ENCODE data around the gene HEBP1.

The HEBP1 gene

DNA sequence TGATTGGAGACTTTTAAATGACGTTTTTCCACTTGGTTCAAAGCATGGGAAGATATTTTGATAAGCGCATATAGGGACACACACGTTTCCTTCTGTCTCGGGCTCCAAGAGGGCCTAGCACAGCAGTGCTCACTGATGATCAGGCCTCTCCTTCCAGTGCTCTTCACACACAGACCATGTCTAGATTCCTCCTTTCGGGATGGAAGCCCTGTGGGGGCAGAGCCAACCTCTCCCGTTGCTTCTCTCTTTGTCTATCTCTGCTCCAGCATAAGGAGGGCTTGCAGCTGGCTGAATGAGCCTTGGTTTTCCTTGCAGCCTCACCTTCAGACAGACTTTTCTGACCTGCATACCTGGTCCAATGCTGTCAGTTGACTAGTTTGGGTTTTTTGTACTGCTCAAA lies 70.4 kb downstream of the HEBP1 start:
- no peaks in the 10 kb centered on the region for H3K36me3 ChIP-seq (ENCODE audit: control insufficient read depth, insufficient read depth, low read length)
- peaks cover 3% of the 10 kb centered on the region for H3K4me1 ChIP-seq
- H3K9me3 ChIP-seq (ENCODE audit: control insufficient read depth, low read length), result no peaks in the 10 kb centered on the region
- no peak overlapping the region for H2AFZ ChIP-seq
- H3K9ac ChIP-seq, result no peak overlapping the region
- H3K79me2 ChIP-seq, result no peaks in the 10 kb centered on the region
- TF ChIP-seq, protein P1, sequence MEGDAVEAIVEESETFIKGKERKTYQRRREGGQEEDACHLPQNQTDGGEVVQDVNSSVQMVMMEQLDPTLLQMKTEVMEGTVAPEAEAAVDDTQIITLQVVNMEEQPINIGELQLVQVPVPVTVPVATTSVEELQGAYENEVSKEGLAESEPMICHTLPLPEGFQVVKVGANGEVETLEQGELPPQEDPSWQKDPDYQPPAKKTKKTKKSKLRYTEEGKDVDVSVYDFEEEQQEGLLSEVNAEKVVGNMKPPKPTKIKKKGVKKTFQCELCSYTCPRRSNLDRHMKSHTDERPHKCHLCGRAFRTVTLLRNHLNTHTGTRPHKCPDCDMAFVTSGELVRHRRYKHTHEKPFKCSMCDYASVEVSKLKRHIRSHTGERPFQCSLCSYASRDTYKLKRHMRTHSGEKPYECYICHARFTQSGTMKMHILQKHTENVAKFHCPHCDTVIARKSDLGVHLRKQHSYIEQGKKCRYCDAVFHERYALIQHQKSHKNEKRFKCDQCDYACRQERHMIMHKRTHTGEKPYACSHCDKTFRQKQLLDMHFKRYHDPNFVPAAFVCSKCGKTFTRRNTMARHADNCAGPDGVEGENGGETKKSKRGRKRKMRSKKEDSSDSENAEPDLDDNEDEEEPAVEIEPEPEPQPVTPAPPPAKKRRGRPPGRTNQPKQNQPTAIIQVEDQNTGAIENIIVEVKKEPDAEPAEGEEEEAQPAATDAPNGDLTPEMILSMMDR (IDR thresholded peaks at IDR 0.05), result no peak
- no peaks in the 10 kb centered on the region for H3K27me3 ChIP-seq (ENCODE audit: control insufficient read depth, insufficient read depth, low read length)
- H3K27ac ChIP-seq, result no peak overlapping the region
- H3K4me3 ChIP-seq (ENCODE audit: low read depth, low read length), result no peak overlapping the region
- H3K4me2 ChIP-seq (ENCODE audit: low read length), result no peak overlapping the region

DNA sequence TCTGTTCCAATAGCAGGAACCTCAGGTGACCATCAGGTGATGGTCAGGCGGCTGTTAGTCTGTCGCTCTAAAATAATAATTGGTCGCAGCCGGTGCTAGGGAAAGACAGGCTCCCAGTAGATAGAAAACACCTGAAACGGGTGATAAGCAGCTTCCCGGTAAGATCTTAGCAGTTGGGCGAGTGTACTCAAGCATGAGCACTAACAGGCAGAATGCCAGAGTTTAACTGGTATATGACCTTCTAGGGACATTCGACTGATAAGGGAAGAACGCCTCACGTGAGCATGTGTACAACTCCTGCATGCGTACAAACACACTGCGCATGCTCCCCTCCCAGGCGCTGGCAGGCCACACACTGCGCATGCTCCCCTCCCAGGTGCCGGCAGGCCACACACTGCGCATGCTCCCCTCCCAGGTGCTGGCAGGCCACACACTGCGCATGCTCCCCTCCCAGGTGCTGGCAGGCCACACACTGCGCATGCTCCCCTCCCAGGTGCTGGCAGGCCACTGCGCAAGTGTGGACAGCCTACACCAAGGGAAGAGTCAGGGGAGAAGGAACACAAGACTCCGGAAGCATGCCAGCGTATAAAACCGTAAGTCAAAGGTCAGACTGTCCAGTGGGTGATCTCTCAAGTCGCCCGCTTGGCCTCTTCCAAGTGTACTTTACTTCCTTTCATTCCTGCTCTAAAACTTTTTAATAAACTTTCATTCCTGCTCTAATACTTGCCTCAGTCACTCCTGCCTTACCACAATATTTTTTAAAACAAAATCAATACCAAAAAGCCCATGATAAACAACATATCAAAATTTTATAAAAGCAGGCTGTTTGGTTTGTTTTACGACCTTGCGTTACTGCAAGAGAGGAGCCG lies 72.6 kb downstream of the HEBP1 start:
- Histone ChIP-seq H3K27ac (peak overlapping the region; percentile 77), H3K9me3 (ENCODE audit: control insufficient read depth, low read length) (no peaks in the 10 kb centered on the region), H3K4me1 (peaks cover 3% of the 10 kb centered on the region), H3K27me3 (ENCODE audit: control insufficient read depth, insufficient read depth, low read length) (no peaks in the 10 kb centered on the region), H3K9ac (peak overlapping the region; percentile 31), H2AFZ (peak overlapping the region; percentile 92), H3K4me3 (ENCODE audit: low read depth, low read length) (peak overlapping the region; percentile 83), H3K79me2 (no peaks in the 10 kb centered on the region), H3K36me3 (ENCODE audit: control insufficient read depth, insufficient read depth, low read length) (no peaks in the 10 kb centered on the region), H3K4me2 (ENCODE audit: low read length) (peak overlapping the region; percentile 88)
- TF ChIP-seq, protein P1 (IDR thresholded peaks at IDR 0.05), result no peak

DNA sequence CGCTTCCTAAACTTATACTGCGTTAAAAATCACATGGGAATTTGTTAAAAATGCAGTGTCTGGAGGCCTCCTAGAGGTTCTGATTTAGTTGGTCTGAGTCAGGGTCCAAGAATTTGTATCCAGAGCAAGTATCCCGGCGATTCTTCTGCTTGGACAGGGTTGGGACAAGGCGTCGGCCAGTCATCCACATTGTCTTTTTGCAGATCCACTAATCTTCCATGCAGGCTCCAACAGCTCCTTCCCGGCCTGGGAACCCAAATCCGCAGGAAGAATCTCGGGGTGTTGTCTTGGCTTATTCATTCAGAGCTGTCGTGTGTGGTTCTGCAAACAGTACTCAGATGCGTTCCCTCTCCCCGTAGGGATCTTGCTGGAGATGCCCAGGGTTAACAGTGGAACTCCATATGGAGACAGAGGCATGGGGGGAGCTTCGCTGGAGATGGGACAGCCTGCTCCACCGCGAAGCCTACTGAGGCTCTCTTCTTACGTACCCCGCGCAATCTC lies 73.4 kb downstream of the HEBP1 start:
- Histone ChIP-seq H3K4me3 (ENCODE audit: low read depth, low read length) (peak overlapping the region; percentile 83), H3K27ac (peak overlapping the region; percentile 77), H3K9ac (no peak overlapping the region), H3K36me3 (ENCODE audit: control insufficient read depth, insufficient read depth, low read length) (no peaks in the 10 kb centered on the region), H3K4me2 (ENCODE audit: low read length) (peak overlapping the region; percentile 71), H3K79me2 (no peaks in the 10 kb centered on the region), H2AFZ (peak overlapping the region; percentile 92), H3K4me1 (peaks cover 3% of the 10 kb centered on the region), H3K9me3 (ENCODE audit: control insufficient read depth, low read length) (no peaks in the 10 kb centered on the region), H3K27me3 (ENCODE audit: control insufficient read depth, insufficient read depth, low read length) (no peaks in the 10 kb centered on the region)
- TF ChIP-seq, protein P1 (IDR thresholded peaks at IDR 0.05), result no peak

DNA sequence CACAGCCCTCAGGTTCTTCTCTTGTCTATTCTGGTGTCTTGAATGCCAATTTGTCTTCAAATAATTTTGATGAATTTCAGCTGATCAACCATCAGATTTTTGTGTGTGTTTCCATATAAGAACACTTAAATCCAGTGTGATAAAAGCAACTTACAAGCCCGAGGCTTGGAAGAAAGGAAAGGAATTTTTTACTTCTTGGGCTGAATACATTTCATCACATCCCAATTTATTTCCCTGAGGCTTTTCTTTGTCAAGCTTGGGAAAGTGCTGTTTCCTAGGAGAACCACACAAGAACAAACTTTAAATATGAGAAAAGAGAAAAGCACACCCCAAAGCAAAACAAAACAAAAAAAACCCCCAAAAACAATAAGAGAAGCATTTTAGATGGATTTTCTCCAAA lies 74.7 kb downstream of the HEBP1 start:
- Histone ChIP-seq H3K9me3 (ENCODE audit: control insufficient read depth, low read length) (no peaks in the 10 kb centered on the region), H3K79me2 (no peaks in the 10 kb centered on the region), H3K4me1 (peaks cover 3% of the 10 kb centered on the region), H3K27ac (no peak overlapping the region), H2AFZ (no peak overlapping the region), H3K4me3 (ENCODE audit: low read depth, low read length) (no peak overlapping the region), H3K4me2 (ENCODE audit: low read length) (no peak overlapping the region), H3K36me3 (ENCODE audit: control insufficient read depth, insufficient read depth, low read length) (no peaks in the 10 kb centered on the region), H3K27me3 (ENCODE audit: control insufficient read depth, insufficient read depth, low read length) (no peaks in the 10 kb centered on the region), H3K9ac (no peak overlapping the region)
- TF ChIP-seq, protein P1 (IDR thresholded peaks at IDR 0.05), result no peak

All from parathyroid adenoma (tissue), 2 donors.